Kidney epithelial cell (primary cell): ENCODE data around the gene SH3BP2. TPM values are rescaled to one million over a fixed set of nuclear protein-coding genes. Genes with fewer than 3 reads are reported as not detected.

Experiments
- DNase-seq: peaks from one replicate; pipeline ENCODE4 v3.0.0-alpha.2; 2010; ENCODE audit warnings: low read depth
- H3K27me3 ChIP-seq: 2 replicates; pipeline ENCODE4 v1.6.0; 2011; ENCODE audit warnings: low read length; ENCODE audit not compliant: control insufficient read depth, insufficient read depth
- H3K36me3 ChIP-seq: 2 replicates; pipeline ENCODE4 v1.5.1; 2011; ENCODE audit warnings: low read length; ENCODE audit not compliant: control insufficient read depth, insufficient read depth
- H3K4me3 ChIP-seq: 2 replicates; pipeline ENCODE4 v1.5.1; 2011; ENCODE audit warnings: low read depth, mild to moderate bottlenecking, control low read depth, low read length
- total RNA-seq: library from RNA; depleted of rRNA; stranded (reverse); fragments of >200 nt; gene quantifications from 2 replicates; pipeline ENCODE4 v1.2.3, GENCODE V29; 2015
- TF ChIP-seq, protein P1 (sequence below): IDR thresholded peaks from 2 replicates; pipeline ENCODE4 v1.5.1; 2011; ENCODE audit warnings: mild to moderate bottlenecking, moderate library complexity, low read length, control low read depth, inconsistent platforms; ENCODE audit not compliant: insufficient read depth, poor library complexity, severe bottlenecking

The SH3BP2 gene
- total RNA-seq, 1 donor from 2014 or later: 62.7 TPM

DNA sequence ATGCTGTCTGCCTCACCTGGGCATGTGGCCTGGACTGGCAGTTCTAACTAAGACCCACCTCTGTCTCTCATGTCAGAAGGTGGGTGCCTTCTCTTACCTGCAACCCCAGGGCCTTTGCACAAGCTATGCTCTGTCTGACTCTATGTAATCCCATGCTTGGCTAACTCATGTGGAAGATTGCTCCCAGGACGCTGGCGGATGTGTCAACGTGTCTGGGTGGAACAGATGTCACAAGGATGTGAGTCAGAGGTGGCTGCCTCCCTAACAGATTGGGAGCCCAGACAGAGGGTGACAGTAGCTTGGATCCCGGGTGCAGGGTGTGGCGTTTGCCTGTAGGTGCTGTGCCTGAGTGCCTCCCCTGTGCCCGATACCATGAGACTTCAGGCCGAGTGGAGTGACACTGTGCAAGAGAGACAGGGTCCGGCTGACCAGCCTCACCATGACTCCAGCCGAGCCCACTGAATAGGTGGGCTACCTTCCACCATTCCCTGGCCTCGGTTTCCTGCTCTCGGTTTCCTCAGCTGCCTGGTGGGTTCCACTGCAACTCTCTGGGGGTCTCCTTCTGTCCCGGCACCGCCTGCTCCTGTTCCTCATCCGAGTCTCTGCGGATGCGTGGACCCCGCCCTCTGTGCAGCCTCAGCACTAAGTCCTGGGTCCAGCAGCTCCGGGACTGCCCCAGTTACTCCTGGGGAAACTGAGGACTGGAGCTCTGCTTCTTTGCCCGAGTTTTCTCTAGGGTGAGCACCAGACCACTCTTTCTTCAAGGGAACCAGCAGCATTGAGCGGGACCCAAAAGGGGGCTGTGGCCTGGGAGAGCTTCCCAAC, 11.0 kb downstream of the SH3BP2 start:
- peaks cover 1% of the 10 kb centered on the region for H3K36me3 ChIP-seq
- no peaks in the 10 kb centered on the region for H3K27me3 ChIP-seq
- H3K4me3 ChIP-seq: no peak overlapping the region
- no peak for DNase-seq
- TF ChIP-seq, protein P1, sequence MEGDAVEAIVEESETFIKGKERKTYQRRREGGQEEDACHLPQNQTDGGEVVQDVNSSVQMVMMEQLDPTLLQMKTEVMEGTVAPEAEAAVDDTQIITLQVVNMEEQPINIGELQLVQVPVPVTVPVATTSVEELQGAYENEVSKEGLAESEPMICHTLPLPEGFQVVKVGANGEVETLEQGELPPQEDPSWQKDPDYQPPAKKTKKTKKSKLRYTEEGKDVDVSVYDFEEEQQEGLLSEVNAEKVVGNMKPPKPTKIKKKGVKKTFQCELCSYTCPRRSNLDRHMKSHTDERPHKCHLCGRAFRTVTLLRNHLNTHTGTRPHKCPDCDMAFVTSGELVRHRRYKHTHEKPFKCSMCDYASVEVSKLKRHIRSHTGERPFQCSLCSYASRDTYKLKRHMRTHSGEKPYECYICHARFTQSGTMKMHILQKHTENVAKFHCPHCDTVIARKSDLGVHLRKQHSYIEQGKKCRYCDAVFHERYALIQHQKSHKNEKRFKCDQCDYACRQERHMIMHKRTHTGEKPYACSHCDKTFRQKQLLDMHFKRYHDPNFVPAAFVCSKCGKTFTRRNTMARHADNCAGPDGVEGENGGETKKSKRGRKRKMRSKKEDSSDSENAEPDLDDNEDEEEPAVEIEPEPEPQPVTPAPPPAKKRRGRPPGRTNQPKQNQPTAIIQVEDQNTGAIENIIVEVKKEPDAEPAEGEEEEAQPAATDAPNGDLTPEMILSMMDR: no peak

DNA sequence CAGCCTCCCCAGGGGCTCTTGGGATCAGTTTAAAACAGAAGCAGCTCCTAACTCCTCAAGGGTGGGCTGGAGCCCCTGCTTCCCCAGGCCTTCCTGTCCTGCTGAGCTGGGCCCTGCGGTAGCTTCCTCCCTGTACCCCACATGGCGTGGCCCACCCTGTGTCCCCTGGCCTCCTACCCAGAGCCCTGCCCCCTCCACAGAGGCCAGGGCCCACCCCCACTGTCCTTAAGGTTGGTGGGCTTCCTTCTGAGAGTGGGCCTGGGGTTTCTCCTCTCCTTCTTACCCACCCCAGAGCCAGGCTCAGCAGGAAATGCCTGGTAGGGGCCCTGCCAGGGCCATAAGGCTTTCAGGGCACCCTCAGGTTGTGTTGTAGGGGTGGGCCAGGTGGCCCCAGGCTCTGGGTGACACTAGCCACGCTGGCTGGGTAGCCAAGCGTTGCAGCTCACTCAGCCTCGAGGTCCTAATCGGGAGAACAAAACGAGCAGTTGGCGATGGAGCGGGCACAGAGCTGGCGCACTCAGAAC, 11.6 kb downstream of the SH3BP2 start:
- H3K27me3 ChIP-seq: no peaks in the 10 kb centered on the region
- DNase-seq: no peak
- TF ChIP-seq, protein P1: no peak
- H3K36me3 ChIP-seq: peaks cover 1% of the 10 kb centered on the region
- H3K4me3 ChIP-seq: no peak overlapping the region

DNA sequence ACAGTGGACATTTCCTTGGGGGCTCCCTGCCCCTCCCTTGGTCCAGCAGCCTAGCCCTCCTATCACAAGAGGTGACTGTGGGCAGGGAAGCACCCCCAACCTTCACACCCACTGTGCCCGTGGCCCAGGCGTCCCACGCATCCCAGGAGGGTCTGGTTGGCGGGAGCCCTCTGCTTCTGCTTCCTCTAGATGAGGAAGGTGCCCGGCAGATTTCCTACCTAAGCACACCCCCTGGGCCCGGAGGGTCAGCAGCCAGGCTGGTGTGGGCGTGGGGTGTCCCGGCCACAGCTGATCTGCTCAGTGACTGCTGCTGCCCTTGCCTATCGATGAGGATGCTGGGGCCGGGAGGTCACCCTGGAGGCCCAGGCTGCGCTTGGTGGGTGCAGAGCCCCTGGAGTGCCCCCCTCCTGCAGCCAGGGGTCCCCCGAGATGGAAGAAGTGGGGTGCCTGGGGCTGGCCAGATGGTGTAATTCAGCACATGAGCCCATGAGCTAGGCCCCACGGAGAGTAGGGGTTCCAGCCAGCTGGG, 12.2 kb downstream of the SH3BP2 start:
- TF ChIP-seq, protein P1: no peak
- no peak overlapping the region for H3K4me3 ChIP-seq
- H3K27me3 ChIP-seq: no peaks in the 10 kb centered on the region
- peaks cover 1% of the 10 kb centered on the region for H3K36me3 ChIP-seq
- DNase-seq: no peak

DNA sequence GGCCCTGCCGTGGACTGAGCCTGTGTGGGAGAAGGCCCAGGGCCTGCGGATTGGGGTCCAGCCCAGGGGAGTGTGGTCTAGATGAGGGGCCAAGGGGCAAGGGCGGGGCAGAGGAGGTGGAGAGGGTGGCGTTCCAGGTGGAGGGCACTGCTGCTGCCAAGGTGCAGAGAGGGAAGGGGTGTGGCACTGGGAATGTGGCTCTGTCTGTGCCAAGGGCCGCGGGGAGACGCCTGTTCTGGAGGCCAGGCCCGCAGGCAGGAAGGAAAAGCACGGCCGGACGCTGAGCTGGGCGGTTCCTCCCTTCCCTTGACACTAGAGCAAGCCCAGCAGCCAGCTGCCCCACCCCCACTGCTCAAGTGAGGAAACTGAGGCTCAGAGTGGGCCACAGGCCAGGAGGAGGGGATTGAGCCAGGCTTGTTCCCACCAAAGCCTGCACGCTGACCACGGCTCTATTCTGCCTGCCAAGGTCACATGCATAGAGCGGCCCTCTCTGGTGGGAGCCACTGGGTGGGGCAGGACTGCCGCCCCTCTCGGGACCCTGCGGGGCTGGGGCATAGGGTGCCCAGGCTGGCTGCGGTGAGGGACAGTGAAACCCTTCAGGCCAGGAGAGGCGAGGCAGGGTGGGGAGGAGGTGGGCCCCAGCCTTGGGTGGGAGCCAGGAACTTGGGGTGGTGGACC, 13.0 kb downstream of the SH3BP2 start:
- Histone ChIP-seq H3K36me3 (peaks cover 1% of the 10 kb centered on the region), H3K4me3 (no peak overlapping the region), H3K27me3 (no peaks in the 10 kb centered on the region)
- DNase-seq: no peak
- TF ChIP-seq, protein P1: no peak

DNA sequence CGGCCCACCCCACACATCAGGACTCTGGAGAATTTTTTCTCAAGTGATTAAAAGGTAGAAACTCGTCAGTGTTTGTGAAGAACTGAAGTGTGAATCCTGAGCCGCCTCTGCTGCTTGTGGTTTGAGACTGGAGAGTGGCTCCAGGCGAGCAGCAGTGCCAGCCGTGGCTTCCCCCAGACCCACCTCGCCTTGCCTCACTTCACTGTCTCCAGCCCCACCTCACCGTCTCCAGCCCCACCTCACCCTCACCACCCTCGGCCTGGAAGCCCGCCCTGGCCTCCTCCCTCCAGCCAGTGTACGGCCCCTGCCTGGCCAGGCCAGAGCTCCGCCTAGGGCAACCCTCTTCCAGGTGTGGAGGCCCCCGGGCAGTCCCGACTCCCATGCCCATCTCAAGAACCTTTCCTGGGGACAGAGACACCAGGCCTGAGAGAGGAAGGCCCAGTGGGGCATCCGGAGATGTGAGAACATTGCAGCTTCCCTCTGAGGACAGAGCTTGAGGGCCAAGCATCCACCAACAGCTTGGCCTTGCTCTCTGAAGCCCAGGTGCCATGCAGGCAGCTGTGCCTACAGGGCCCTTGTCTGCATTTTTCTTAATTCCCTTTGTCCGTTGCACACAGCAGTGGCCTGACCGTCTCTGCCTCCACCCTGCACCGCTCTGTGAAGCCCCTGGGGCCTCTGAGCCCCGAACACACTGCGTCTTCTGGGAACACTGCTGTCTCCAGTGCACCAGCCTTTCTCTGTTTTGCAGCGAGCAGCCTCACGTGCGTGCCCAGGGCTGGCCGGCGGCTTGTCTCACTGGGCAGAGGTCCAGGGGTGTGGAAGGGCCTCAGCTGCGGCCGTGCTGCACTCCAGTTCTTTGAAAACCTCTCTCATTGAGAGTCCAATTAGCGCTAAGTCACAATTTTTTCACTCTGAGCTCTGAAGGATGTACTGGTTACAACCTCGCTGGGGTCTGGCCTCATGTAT, 13.8 kb downstream of the SH3BP2 start:
- DNase-seq: no peak
- TF ChIP-seq, protein P1: no peak
- H3K4me3 ChIP-seq: no peak overlapping the region

More for the DNA sequence above, 13.8 kb downstream of the SH3BP2 start:
- Histone ChIP-seq H3K27me3 (no peaks in the 10 kb centered on the region), H3K36me3 (peaks cover 1% of the 10 kb centered on the region)
